Right renal cortex interstitium (tissue), 3 donors: ENCODE data around the gene PAF1. TPM values are rescaled to one million over a fixed set of nuclear protein-coding genes. Genes with fewer than 3 reads are reported as not detected.
"Not testable (repeated sequence)": the region's sequence is repeated elsewhere in the genome, so short reads cannot be mapped to it uniquely, and the experiment has no call there.

ENCODE experiments used
- DNase-seq, 3 donors: peaks; one replicate each; pipeline ENCODE4 v3.0.0-alpha.2; 2013; ENCODE audit warnings: low read depth in 3 of 3, low spot score in 2 of 3
- polyA plus RNA-seq, 3 donors: library from polyadenylated mRNA; unstranded; fragments of 120-200 nt; gene quantifications; one replicate each; pipeline ENCODE4 v1.2.1, GENCODE V29; 2013; ENCODE audit not compliant: insufficient read length in 3 of 3

The PAF1 gene
- polyA plus RNA-seq, 3 donors: 73.5 to 73.8 (median 73.6) TPM

DNA sequence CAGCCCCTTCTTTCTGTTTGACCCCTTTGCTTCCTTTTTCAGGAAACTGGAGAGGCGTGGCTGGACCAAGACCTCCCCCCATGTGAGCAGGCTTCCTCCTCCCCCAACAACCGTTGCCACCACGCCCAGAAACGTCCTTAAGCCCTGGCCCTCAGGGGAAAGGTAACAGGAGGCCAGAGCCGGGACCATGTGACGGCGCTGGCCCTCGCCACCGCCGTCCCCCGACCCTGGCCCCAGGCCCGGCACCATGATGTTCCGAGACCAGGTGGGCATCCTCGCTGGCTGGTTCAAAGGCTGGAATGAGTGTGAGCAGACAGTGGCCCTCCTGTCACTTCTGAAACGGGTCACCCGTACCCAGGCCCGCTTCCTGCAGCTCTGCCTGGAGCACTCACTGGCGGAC, 34.3 kb downstream of the PAF1 start:
- DNase-seq: no peak

DNA sequence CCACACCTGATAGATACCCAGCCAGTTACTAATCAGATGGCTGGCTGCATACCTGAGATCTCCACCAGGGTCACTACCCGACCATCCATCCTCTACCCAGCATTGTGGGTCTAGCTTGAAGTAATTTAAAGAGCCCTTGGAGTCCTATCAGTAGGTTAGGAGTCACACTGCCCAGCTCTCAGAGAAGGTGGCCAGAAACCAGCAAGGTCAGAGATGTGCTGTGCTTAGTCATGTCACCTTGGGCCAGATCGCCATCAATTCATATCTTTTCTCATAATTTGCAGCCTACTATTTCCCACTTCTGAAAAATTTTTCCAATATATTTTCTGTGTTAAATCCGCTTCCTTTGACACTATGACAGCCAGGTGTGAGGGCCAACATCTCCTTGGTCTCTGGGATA, 34.8 kb downstream of the PAF1 start:
- no peak for DNase-seq

DNA sequence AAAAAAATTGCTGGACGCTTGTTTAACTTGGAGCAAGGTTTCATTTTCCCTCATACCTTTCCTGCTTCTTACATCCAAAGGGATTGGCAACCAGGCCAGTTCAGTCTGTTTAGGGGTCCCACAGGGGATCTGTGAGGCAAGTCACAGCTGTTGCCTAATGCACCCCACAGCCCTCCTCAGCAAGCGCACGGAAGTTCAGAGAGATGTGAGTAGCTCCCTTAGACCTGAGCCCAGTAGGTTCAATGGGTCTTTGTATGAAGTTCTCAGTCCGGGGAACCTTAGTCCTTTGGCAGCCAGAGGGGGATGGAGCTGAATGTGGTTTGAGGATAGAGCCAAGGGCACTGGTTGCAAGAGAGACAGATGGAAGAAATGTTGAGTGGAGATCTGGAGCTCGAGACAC, 35.7 kb downstream of the PAF1 start:
- no peak for DNase-seq

DNA sequence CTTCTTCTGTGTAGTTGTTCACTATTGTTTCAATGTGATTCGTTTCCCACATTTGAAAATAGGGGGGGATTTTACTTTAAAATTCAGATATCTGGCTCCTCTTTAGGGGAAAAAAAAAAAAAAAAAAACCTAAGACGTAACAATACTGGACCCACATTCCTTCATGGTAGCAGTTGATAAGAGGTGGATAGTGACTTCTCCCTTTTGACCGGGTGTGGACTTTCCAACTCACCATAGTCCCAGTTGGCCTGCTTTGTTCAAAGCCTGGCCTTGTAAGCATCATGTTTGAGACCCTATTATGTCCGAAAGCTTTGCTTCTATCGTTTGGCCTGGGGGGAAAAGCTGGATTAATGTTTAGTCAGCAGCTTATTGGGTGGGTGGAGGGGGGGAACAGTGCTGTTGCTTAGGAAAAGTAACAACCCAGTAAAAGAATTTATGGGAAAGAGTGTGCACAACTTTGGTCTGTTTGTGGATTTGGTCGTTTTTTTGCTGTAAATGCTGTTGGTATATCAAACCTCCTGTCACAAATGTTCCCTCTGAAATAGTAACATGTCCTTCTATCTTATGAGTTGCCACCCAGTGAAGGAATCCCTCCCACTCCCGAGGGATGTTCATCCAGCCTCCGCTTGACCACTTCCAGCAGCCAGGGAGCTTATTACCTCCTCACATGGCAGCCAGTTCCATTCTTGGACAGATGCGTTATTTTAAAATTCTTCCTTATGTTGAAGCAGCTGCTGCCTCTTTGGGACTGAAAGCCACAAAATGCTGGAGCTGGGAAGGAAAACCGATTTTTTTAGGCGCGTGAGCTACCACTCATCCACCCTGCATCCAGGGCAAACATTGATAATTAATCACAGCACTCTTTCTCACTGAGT, 38.3 kb downstream of the PAF1 start:
- no peak for DNase-seq

DNA sequence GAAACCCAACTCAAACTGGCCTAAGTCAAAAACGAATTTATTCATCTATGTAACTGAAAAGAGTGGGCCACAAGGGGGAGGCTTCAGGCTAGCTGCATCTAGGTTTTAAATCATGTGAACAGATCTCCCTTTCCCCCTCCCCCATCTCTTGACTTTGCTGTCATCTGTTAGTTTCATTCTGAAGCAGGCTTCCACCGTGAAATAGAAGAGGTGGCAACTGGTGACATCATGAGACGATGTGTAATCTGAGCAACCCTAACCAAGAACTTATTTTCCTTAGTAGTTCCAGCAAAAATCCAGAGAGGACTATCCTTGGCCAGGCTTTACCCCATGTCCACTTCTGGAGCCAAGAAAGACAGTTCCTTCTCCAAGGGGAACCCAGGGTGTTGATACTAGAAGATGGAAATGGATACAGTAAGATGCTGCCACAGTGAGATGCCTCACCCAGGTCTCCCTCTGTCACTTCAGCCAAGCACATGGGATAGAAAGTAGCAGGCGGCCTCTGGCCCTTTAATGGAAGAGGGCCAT, 39.3 kb downstream of the PAF1 start:
- no peak for DNase-seq

DNA sequence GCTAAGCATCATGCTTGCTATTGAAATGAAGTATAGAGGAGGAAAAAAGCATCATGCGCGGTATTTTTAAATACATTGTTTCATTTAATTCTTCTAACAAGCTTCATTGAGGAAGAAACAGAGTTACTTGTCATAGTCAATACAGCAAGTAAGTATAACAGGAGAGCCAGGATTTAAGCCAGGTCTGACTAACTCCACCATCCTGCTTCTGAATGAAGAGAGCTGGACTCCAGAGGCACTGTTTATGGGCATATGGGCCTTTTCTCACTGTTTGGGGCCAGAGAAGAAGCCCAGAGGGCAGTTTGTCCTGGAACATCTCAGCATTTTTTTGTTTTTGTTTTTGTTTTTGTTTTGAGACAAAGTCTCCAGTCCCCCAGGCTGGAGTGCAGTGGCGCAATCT, 40.8 kb downstream of the PAF1 start:
- no peak for DNase-seq

DNA sequence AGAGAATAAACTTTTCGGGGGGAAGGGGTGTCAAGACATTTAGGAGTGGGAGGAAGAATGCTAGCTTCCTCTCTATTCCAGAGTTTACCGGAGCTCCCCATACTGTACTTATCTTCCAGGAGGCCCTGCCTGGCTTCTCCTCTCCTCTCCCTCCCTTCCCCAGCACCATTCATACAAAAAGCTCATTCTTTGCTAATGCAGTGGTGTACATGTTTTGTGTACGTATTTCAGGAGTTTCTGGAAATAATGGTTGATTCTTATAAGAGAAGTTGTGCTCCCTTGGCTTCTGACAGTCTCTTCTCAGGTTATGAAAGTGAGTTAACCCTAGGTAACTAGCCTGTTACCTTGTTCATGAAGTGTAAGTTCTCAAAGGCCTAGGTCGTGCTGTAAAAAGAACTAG, 41.6 kb downstream of the PAF1 start:
- DNase-seq: no peak

DNA sequence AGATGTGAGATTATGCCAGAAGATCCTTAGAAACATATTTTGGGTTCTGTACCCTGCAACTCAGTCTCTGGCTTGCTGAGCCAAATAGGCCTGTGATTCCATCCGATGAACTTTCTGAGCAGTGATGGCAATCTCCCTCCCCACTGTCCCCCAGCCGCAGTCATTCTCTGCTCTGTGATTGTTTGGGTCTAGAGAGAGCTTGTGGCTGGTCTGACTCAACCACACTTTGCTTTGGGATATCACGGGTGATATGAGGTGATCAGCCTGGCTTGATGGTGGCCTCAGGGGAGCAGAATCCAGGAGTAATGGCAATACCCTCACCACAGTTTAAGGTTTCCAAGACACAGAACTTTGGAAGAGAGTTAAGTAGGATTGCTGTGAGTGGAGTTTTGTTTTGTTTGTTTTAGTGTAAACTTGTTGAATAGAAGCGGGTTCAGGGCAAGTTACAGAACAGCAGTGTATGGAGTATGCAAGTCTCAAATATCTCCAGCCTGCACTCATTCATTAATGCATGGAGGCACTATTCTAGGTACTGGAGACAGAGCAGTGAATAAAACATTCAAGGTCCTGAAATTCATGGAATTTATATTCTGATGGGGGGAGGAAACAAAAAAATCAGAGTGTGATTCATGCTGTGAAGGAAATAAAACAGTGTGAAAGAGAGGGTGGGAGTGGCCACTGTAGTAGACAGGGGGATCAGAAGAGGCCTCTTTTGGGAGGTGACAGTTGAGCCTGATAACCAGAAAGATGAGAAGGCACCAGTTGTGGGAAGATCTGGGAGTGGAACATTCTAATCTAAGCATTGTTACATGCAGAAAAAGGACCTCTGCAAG, 43.4 kb downstream of the PAF1 start:
- DNase-seq: no peak

DNA sequence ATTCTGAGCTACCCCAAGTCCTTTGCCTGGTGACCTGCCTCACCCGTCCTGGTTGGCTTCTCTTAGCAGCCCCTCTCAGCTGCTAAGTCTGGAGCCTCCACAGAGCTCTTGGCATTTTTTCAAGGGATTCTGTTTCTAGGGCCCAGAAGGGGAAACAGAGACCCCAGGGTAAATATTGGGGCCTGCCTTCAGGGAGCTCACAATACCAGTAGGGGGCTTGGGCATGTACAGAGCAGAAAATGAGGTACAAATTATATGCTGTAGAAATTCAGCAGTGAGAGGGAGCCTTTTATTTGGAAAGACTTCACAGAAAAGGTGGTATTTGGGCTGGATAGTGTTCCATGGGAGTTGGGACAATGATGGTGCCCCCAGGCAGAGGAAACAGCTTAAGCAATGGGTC, 45.0 kb downstream of the PAF1 start:
- no peak for DNase-seq

DNA sequence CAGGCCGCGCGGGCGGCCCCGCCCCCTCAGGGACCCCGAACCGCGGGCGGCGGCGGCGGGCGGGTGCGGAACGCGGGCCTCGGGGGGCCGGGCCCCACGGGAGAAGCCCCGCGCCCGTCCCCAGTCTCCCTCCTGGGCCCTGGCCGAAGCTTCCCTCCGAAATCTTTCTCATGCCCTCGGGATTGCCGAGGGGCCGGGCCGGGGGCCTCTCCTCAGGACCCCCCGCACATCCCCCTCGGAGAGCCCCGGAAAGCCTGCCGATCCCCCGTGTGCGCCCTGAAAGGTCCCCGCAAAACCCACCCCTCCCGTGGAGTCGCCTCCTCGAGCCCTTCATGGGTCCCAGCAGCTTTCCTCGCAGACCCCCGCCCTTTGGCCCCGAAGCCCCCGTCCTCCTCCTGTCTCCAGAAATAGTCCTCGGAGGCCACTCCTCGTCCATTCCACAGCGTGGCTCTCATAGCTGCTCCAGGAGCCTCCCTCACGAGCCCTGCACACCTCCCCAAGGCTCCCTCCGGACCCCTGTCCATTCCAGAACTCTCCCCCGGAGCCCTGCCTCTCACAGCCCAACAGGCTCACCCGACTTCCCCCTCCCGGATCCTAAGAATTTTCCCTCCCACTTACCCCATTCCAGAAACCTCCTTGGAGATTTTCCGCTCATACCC, 48.1 kb downstream of the PAF1 start:
- no peak for DNase-seq

DNA sequence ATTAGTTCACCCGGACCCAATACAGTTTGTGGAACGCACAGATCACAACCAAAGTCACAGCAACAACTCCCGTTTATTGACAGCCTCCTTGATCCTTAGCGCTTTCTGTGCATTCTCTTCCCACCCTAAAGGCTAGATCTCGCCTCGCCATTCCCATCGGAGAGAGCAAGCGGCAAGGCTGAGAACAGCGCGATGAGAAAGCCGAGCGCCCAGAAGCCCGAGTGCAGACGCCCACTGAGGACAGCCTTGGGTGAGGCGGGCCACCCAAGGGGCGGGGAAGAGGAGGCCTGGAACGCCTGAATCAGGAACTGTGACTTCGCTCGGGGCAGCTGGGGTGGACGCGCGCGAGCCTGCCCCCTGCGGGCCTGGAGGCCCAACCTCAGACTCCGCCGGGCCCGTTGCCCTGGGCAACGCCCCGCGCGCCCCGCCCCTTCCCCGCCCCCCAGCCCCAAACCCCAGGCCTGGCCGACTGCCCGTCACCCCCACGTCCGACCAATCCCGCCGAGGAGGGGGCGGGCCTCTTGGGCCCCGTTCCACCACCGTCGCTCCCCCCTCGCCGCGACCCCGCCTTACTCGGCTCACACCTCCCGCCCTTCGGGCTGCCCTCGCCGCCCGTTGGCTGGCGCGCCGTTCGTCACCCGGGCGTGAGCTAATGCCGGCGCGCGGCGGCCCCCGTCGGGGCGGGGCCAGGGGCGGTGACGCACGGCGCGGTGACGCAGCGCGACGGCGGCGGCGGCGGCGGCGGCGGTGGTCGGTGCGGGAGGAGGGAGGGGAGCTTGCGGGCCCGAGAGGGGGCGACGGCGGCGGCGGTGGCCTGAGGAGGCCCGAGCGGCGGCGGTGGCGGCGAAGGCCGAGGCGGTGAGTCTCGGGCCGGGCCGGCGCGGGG, 48.9 kb downstream of the PAF1 start, which contains the start of gene SAMD4B:
TSS of gene SAMD4B (plus strand) at position 703 of the 886 bp plus-strand sequence. CDS start 14,473 bp downstream, outside the sequence.
- peak; percentile 85 to 94 (median 92) for DNase-seq

DNA sequence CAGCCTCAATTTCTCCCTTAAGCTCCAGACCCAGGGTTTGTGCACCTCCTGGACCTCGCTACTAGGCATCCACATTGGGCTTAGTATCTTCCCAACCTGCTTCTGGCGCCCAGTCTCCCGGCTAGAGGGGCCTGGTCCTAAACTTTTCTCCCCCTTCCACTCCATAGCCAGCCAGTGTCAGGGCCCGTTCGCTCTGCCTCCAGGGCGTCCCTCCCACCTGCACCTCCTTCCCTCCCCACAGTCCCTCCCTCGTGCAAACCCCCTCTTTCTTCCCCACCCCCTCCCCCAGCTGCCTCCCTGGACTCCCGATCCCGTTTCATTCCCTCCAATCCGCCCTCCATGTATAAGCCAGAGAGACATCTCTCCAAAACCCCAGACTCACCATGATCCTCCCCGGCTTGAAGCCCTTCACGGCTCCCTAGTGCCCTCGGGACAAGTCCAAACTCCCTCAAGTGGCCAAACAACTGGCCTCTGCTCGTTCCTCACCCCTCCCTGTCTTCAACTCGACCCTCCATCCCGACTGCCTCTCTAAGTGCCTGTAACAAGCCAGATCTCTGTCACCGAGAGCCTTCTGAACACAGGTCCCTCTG, 49.7 kb downstream of the PAF1 start:
- DNase-seq: no peak

DNA sequence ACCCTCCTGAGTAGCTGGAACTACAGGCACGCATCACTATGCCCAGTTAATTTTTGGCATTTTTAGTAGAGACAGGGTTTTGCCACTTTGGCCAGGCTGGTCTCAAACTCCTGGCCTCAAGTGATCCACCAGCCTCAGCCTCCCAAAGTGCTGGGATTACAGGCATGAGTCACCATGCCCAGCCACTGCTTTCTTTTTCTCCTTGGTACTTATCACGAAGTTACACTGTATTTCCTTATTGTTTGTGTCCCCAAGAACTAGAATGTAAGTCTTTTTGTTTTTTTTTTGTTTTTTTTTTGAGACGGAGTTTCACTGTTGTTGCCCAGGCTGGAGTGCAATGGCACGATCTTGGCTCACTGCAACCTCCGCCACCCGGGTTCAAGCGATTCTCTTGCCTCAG, 50.8 kb downstream of the PAF1 start:
- not testable (repeated sequence) for DNase-seq

DNA sequence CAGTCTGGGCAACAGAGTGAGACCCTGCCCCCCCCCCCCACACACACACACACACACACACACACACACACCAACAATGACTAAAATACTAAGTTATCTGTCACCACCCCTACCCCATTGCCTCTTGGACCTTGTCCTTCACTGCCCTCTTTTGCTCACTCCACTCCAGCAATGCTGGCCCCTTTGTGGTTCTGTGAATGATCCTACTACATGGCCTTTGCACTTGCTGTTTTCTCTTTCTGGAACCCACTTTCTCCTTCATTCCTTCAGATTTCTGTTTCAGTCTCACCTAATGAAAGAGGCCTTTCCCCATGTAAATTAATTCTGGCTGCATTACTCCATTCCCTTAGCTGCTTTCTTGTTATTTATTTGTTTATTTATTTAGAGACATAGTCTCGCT, 51.2 kb downstream of the PAF1 start:
- no peak for DNase-seq

DNA sequence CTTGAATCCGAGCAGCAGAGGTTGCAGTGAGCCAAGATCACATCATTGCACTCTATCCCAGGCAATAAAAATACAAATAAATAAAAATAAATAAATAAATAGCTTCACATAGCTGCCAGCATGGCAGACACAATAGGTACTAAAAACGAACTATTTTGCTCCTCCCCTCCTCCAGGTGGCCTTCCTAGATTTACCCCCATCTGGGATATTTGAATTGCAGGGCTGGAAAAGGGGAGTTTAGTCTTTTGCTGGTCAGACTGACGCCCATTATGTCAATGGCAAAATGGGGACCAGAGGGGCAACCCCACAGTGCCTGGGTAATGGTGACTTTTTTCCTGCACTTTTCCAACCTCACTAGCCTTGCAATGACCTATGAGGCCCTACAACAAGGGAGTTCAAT, 54.4 kb downstream of the PAF1 start:
- DNase-seq: no peak
